ENCODE results near the gene ZCCHC7. TPM values are rescaled to one million over a fixed set of nuclear protein-coding genes. Genes with fewer than 3 reads are reported as not detected.
"Not testable (repeated sequence)": the region's sequence is repeated elsewhere in the genome, so short reads cannot be mapped to it uniquely, and the experiment has no call there.

Gene ZCCHC7
- total RNA-seq, 1 donor from 2014 or later: 21.7 TPM

DNA sequence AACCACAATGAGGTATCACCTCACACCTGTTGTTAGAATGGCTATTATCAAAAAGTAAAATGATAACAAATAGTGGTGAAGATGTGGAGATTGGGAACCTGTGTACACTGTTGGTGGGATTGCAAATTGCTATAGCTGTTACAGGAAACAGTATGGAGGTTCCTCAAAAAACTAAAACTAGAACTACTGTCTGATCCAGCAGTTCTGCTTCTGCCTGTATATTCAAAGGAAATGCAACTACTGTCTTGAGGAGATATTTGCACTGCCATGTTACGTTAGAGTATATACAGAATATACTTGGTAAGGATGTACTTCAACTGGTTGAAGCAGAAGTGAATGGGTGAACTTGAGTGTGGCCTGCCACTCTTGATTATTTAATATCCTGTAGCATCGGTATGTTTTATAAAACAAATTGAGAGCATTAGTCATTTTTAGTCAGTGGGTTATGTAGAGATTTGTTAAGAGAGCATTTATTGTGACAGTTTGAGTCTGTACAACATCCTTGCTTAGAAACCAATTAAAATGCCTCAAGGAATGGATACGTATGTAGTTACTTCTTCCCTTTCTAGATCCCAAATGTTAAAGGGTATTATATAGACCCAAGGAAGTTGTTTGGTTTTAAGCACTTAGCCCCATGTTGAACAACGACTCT lies 37.5 kb downstream of the ZCCHC7 start:
- Histone ChIP-seq H2AFZ (ENCODE audit: low read depth, low read length) (no peak overlapping the region), H3K9ac (ENCODE audit: low read length) (no peak overlapping the region), H3K27me3 (ENCODE audit: insufficient read depth, low read length) (no peaks in the 10 kb centered on the region), H3K4me3 (ENCODE audit: insufficient read depth, low read depth, low read length) (no peak overlapping the region), H3K36me3 (ENCODE audit: insufficient read depth, low read length) (no peaks in the 10 kb centered on the region), H3K9me3 (ENCODE audit: insufficient read depth, low read depth, low read length) (no peaks in the 10 kb centered on the region), H3K27ac (ENCODE audit: low read depth, low read length) (no peak overlapping the region), H3K79me2 (ENCODE audit: insufficient read depth, low read length) (no peaks in the 10 kb centered on the region), H3K4me1 (ENCODE audit: insufficient read depth, low read length) (no peaks in the 10 kb centered on the region), H3K4me2 (ENCODE audit: low read length) (no peak overlapping the region), H4K20me1 (ENCODE audit: insufficient read depth, low read length) (peaks cover 37% of the 10 kb centered on the region)
- no peak overlapping the region for H3K4me3 Mint-ChIP-seq (ENCODE audit: unreplicated experiment)
- H3K27ac Mint-ChIP-seq (ENCODE audit: unreplicated experiment): no peak overlapping the region
- no peak for DNase-seq (ENCODE audit: low read depth)
- no peaks in the 10 kb centered on the region for H3K9me3 Mint-ChIP-seq (ENCODE audit: unreplicated experiment)
- TF ChIP-seq EZH2 (IDR thresholded peaks at IDR 0.05; ENCODE audit: insufficient read depth, low read length): no peak
- TF ChIP-seq, protein P1, sequence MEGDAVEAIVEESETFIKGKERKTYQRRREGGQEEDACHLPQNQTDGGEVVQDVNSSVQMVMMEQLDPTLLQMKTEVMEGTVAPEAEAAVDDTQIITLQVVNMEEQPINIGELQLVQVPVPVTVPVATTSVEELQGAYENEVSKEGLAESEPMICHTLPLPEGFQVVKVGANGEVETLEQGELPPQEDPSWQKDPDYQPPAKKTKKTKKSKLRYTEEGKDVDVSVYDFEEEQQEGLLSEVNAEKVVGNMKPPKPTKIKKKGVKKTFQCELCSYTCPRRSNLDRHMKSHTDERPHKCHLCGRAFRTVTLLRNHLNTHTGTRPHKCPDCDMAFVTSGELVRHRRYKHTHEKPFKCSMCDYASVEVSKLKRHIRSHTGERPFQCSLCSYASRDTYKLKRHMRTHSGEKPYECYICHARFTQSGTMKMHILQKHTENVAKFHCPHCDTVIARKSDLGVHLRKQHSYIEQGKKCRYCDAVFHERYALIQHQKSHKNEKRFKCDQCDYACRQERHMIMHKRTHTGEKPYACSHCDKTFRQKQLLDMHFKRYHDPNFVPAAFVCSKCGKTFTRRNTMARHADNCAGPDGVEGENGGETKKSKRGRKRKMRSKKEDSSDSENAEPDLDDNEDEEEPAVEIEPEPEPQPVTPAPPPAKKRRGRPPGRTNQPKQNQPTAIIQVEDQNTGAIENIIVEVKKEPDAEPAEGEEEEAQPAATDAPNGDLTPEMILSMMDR (IDR thresholded peaks at IDR 0.05; ENCODE audit: insufficient read depth, low read depth, low read length): no peak
- FAIRE-seq: no peak
- peaks cover 2% of the 10 kb centered on the region for H3K36me3 Mint-ChIP-seq (ENCODE audit: low read depth, unreplicated experiment)
- H3K27me3 Mint-ChIP-seq (ENCODE audit: low read depth, unreplicated experiment): no peaks in the 10 kb centered on the region
- peaks cover 5% of the 10 kb centered on the region for H3K4me1 Mint-ChIP-seq (ENCODE audit: low read depth, unreplicated experiment)

- H3K4me3 ChIP-seq (ENCODE audit: insufficient read depth, low read depth, low read length): no peak overlapping the region
- no peaks in the 10 kb centered on the region for H3K9me3 Mint-ChIP-seq (ENCODE audit: unreplicated experiment)
- no peaks in the 10 kb centered on the region for H3K4me1 Mint-ChIP-seq (ENCODE audit: low read depth, unreplicated experiment)
- no peak overlapping the region for H2AFZ ChIP-seq (ENCODE audit: low read depth, low read length)
- no peaks in the 10 kb centered on the region for H3K27me3 Mint-ChIP-seq (ENCODE audit: low read depth, unreplicated experiment)
- H3K27me3 ChIP-seq (ENCODE audit: insufficient read depth, low read length): no peaks in the 10 kb centered on the region
- peaks cover 10% of the 10 kb centered on the region for H4K20me1 ChIP-seq (ENCODE audit: insufficient read depth, low read length)
- TF ChIP-seq, protein P1 (IDR thresholded peaks at IDR 0.05; ENCODE audit: insufficient read depth, low read depth, low read length): no peak
- no peak for TF ChIP-seq EZH2 (IDR thresholded peaks at IDR 0.05; ENCODE audit: insufficient read depth, low read length)
- no peak overlapping the region for H3K27ac ChIP-seq (ENCODE audit: low read depth, low read length)
- no peak overlapping the region for H3K27ac Mint-ChIP-seq (ENCODE audit: unreplicated experiment)
- peaks cover 4% of the 10 kb centered on the region for H3K36me3 Mint-ChIP-seq (ENCODE audit: low read depth, unreplicated experiment)
- peaks cover 3% of the 10 kb centered on the region for H3K36me3 ChIP-seq (ENCODE audit: insufficient read depth, low read length)
- no peak overlapping the region for H3K4me3 Mint-ChIP-seq (ENCODE audit: unreplicated experiment)
- DNase-seq (ENCODE audit: low read depth): no peak
- FAIRE-seq: no peak
- H3K9me3 ChIP-seq (ENCODE audit: insufficient read depth, low read depth, low read length): no peaks in the 10 kb centered on the region
- no peaks in the 10 kb centered on the region for H3K79me2 ChIP-seq (ENCODE audit: insufficient read depth, low read length)
- H3K9ac ChIP-seq (ENCODE audit: low read length): no peak overlapping the region
- no peak overlapping the region for H3K4me2 ChIP-seq (ENCODE audit: low read length)
- no peaks in the 10 kb centered on the region for H3K4me1 ChIP-seq (ENCODE audit: insufficient read depth, low read length)
These were observed 42.9 kb downstream of the ZCCHC7 start for GRCh38 chr9:37163299-37163698.

DNA sequence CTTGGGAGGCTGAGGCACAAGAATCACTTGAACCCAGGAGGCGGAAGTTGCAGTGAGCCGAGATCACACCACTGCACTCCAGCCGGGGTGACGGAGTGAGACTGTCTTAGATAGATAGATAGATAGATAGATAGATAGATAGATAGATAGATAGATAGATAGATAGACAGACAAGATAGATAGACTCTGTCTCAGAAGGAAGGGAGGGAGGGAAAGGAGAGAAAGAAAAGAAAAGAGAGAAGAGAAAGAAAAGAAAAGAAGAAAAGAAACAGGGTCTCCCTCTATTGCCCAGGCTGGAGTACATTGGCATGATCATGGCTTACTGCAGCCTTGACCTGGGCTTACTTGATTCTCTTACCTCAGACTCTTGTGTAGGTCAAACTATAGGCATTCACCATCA lies 44.0 kb downstream of the ZCCHC7 start:
- H3K9me3 ChIP-seq (ENCODE audit: insufficient read depth, low read depth, low read length); H3K4me1 ChIP-seq (ENCODE audit: insufficient read depth, low read length); H3K36me3 ChIP-seq (ENCODE audit: insufficient read depth, low read length); H3K27me3 ChIP-seq (ENCODE audit: insufficient read depth, low read length); H3K4me1 Mint-ChIP-seq (ENCODE audit: low read depth, unreplicated experiment); H2AFZ ChIP-seq (ENCODE audit: low read depth, low read length); H3K4me3 Mint-ChIP-seq (ENCODE audit: unreplicated experiment); H3K27ac ChIP-seq (ENCODE audit: low read depth, low read length); DNase-seq (ENCODE audit: low read depth); H3K4me3 ChIP-seq (ENCODE audit: insufficient read depth, low read depth, low read length); H3K4me2 ChIP-seq (ENCODE audit: low read length); H3K9me3 Mint-ChIP-seq (ENCODE audit: unreplicated experiment); FAIRE-seq; H4K20me1 ChIP-seq (ENCODE audit: insufficient read depth, low read length); H3K79me2 ChIP-seq (ENCODE audit: insufficient read depth, low read length); H3K36me3 Mint-ChIP-seq (ENCODE audit: low read depth, unreplicated experiment); H3K27ac Mint-ChIP-seq (ENCODE audit: unreplicated experiment); H3K9ac ChIP-seq (ENCODE audit: low read length); H3K27me3 Mint-ChIP-seq (ENCODE audit: low read depth, unreplicated experiment): not testable (repeated sequence)

Measured in astrocyte (in vitro differentiated cells and primary cell).